Pancreas (tissue), 10 donors: Measurements from ENCODE around the gene DIP2C. TPM values are rescaled to one million over a fixed set of nuclear protein-coding genes. Genes with fewer than 3 reads are reported as not detected.

ENCODE experiments used
- ATAC-seq, 4 donors: fragments of 200-7000 bp; cut with Tn5 transposase; one replicate each; pipeline versions ENCODE4 v1.8.0 to v1.9.1; 2020; ENCODE audit warnings: mild to moderate bottlenecking in 4 of 4, moderate library complexity in 4 of 4
- DNase-seq, 6 donors: peaks; one replicate each; pipeline ENCODE4 v3.0.0-alpha.2; 2020
- FAIRE-seq: peaks from 2 replicates; lab custom pipeline; 2012; peaks lifted over from hg19 to GRCh38; lab: Jason Lieb, UNC
- H3K27ac ChIP-seq, 4 donors: fragments of 200-600 bp; sonication (generic); 1 replicate in 3 of 4; 2 replicates in 1 of 4; pipeline versions ENCODE4 v1.5.0 to v1.8.0; 2020
- H3K27me3 ChIP-seq, 4 donors: fragments of 200-600 bp; one replicate each; pipeline ENCODE4 v1.8.0; 2021
- H3K36me3 ChIP-seq, 3 donors: fragments of 200-600 bp; sonication (generic) in 1 of 3; one replicate each; pipeline versions ENCODE4 v1.5.0 to v1.8.0; 2020 to 2021
- H3K4me1 ChIP-seq, 3 donors: fragments of 200-600 bp; one replicate each; pipeline ENCODE4 v1.8.0; 2021
- H3K4me3 ChIP-seq, 4 donors: fragments of 200-600 bp; sonication (generic) in 2 of 4; one replicate each; pipeline versions ENCODE4 v1.5.0 to v1.8.0; 2020 to 2021
- H3K9me3 ChIP-seq, 4 donors: fragments of 200-600 bp; one replicate each; pipeline ENCODE4 v1.8.0; 2021
- WGBS, 2 donors: extraction: QIAGEN DNeasy Blood & Tissue Kit; methylation state at CpG; one replicate each; pipeline ENCODE4 v1.1.7; 2013; 5-methylcytosine and 5-hydroxymethylcytosine counted together
- intact Hi-C, 3 donors: fragments of 100-400 bp; cut with DNase I; formaldehyde crosslinking; loops; one replicate each; pipeline versions ENCODE4 v1.11.1 to v1.14.2; 2022
- polyA plus RNA-seq, 2 donors: library from polyadenylated mRNA; stranded (reverse); fragments of 200-250 nt; gene quantifications; one replicate each; pipeline ENCODE4 v1.2.3, GENCODE V29; 2013
- total RNA-seq, 6 donors: library from RNA; stranded (reverse); fragmentation: NEBNext Ultra II Directional in 4 of 6; extraction: Animal tissue kit (Norgen Biotek cat#: 25700) in 4 of 6; gene quantifications; one replicate each; pipeline versions ENCODE4 v1.2.1 to v1.2.4, GENCODE V29; 2021 to 2023
- TF ChIP-seq, protein P1 (sequence below), 4 donors: fragments of 200-600 bp; sonication (generic) in 3 of 4; IDR thresholded peaks; one replicate each; pipeline versions ENCODE4 v1.5.0 to v1.8.0; 2021; ENCODE audit warnings: antibody characterized with exemption in 4 of 4
- donor health status: healthy with polysubstance abuse.
- donor health status: DM: no; HTN: no; CAD: no; lungs with moderate emphysema.
- donor health status: DM: no; HTN: no; CAD: no.
- donor health status: control.
- donor health status: control.
- donor health status: Bipolar disorder and iron deficiency.
- donor health status: DM: yes; HTN: yes; CAD: no.
- donor health status: DM: no; HTN: no; CAD: no.
- donor health status: DM: no; HTN: no; CAD: no.
- donor health status: DM: yes; HTN: yes; CAD: no.

DIP2C gene
- total and polyA plus RNA-seq, 8 donors: 4.3 to 11.8 (median 7.3) TPM

DNA sequence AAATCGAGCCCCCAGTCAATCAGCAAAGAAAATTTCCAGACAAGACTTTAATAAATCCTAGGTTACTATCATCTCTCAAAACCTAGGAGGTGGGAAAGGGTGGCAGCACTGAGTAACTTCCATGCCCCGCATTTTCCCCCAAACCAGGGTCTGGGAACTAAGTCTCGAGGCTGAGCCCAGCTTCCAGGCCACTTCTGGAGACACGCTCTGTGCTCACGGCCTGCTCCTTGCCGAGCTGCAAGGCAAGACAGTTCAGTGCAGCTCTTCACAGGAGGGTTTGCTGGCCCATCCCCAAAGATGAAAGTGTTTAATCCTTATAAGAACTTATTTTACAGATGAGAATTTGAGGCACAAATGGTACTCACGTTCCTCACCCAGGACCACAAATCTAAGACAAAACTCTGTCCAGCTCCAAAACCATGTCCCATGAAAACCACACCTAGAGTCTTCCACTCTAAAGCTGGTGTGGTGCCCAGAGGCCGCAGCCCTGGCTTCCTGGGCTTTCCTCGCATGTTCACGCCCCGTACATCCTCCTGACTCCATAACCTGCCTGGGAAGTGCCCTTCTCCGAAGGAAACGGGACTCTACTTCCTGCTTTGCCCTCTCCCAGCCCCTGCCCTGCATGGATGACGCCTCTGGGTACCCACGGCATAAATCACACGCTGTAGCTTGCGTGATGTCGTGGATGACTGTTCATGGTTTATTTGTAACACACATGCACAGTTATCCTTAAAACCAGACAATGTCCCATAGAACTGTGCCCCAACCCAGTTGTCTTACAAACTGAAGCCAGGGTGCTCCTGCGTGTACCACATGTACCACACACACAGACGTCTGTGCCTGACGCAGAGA, 201.2 kb downstream of the DIP2C start:
- FAIRE-seq (no peak), ATAC-seq (no peak), DNase-seq (no peak)
- TF ChIP-seq, protein P1, sequence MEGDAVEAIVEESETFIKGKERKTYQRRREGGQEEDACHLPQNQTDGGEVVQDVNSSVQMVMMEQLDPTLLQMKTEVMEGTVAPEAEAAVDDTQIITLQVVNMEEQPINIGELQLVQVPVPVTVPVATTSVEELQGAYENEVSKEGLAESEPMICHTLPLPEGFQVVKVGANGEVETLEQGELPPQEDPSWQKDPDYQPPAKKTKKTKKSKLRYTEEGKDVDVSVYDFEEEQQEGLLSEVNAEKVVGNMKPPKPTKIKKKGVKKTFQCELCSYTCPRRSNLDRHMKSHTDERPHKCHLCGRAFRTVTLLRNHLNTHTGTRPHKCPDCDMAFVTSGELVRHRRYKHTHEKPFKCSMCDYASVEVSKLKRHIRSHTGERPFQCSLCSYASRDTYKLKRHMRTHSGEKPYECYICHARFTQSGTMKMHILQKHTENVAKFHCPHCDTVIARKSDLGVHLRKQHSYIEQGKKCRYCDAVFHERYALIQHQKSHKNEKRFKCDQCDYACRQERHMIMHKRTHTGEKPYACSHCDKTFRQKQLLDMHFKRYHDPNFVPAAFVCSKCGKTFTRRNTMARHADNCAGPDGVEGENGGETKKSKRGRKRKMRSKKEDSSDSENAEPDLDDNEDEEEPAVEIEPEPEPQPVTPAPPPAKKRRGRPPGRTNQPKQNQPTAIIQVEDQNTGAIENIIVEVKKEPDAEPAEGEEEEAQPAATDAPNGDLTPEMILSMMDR (IDR thresholded peaks at IDR 0.05): no peak
- Histone ChIP-seq H3K36me3 (peaks cover 0 to 7% (median 0%) of the 10 kb centered on the region in 3 donors), H3K4me1 (no peaks in the 10 kb centered on the region), H3K27me3 (no peaks in the 10 kb centered on the region), H3K4me3 (no peak overlapping the region), H3K9me3 (no peaks in the 10 kb centered on the region), H3K27ac (no peak overlapping the region)
- 93% methylated on average over 21 of the region's 21 CpGs for WGBS, 2 donors
- intact Hi-C loops: no loop called here

DNA sequence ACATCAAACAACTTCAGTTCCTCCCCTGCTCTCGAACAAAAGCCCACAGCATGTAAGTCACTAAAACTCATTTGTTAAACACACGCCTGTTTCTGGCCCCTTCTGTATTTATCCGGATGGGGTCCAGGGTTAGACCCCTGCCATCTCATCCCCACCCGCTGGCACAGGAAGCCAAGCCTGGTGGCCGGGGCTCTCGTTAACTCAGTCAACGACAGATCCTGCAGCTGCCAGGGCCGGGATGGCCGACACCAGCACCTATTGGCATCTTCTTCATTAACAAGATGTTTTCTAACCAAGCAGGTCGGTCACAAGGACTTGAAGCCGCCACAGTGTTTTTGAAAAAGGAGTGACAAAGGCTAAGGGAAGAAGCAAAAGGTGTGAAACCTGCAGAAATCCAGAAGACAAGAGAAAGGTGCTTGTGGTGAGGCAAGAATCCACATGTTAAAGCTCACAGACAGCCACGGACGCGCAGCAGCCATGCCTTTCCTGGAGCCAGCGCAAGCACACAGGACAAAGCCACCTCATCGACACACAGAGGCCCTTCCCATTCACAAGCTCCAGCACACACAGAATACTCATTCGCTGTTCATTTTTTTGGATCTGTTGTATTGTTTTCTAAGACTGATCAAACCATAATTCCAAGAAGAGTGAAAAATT, 202.7 kb downstream of the DIP2C start:
- WGBS, 2 donors: 95 to 97% methylated on average over 17 of the region's 17 CpGs
- Histone ChIP-seq H3K9me3 (no peaks in the 10 kb centered on the region), H3K36me3 (peaks cover 0 to 10% (median 0%) of the 10 kb centered on the region in 3 donors), H3K4me1 (no peaks in the 10 kb centered on the region), H3K4me3 (no peak overlapping the region), H3K27ac (no peak overlapping the region), H3K27me3 (no peaks in the 10 kb centered on the region)
- intact Hi-C loops: no loop called here
- FAIRE-seq (no peak), DNase-seq (no peak), ATAC-seq (no peak)
- TF ChIP-seq, protein P1 (IDR thresholded peaks at IDR 0.05): no peak

DNA sequence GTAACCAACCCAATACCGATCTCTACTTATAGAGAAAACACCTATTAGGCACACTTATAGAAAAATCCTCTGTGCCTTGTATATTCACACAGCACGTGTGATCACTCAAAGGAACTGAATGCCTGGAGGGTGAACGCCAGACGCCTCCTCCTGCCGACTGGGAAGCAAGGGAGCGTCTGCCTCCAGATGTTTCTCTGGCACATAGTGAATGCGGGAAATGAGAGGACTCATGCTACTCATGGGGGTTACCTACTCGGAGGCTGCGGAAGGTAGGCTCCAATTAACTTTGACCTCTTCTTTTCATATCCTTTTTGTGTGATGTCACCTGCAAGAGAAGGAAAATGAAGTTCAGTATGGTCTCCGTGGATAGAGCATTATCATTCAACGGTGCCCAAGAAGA, 203.3 kb downstream of the DIP2C start:
- H3K4me3 ChIP-seq: no peak overlapping the region
- WGBS, 2 donors: 78 to 79% methylated on average over 11 of the region's 11 CpGs
- no peaks in the 10 kb centered on the region for H3K27me3 ChIP-seq
- ATAC-seq (no peak), FAIRE-seq (no peak), DNase-seq (no peak)
- peaks cover 0 to 1% (median 0%) of the 10 kb centered on the region in 3 donors for H3K4me1 ChIP-seq
- no peak overlapping the region for H3K27ac ChIP-seq
- peaks cover 0 to 10% (median 0%) of the 10 kb centered on the region in 3 donors for H3K36me3 ChIP-seq
- intact Hi-C loops: no loop called here
- H3K9me3 ChIP-seq: no peaks in the 10 kb centered on the region
- TF ChIP-seq, protein P1 (IDR thresholded peaks at IDR 0.05): no peak

DNA sequence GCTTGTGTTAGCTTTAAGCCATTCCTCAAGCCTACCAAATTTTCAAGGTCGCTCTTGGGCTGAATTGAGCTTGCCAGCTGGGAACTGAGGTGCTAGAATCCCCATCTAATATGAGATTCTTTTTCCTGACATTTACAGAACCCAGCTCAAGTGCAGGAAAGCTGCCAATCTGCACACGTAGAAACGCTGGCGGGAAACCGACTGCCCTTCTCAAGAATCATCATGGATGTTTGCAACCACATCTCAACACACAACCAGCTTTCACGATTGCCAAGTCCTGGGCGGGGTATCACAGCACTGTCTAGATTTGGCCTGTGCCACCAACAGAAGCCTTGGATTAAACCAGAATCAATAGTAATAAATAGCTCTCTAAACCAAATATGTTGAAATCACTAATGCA, 203.7 kb downstream of the DIP2C start:
- intact Hi-C loops: no loop called here
- DNase-seq: no peak
- H3K9me3 ChIP-seq: no peaks in the 10 kb centered on the region
- TF ChIP-seq, protein P1 (IDR thresholded peaks at IDR 0.05): no peak
- no peak for FAIRE-seq
- peaks cover 0 to 10% (median 0%) of the 10 kb centered on the region in 3 donors for H3K36me3 ChIP-seq
- H3K4me3 ChIP-seq: no peak overlapping the region
- H3K27me3 ChIP-seq: no peaks in the 10 kb centered on the region
- ATAC-seq: no peak
- 39 to 56% methylated on average over 7 of the region's 7 CpGs for WGBS, 2 donors
- no peak overlapping the region for H3K27ac ChIP-seq
- peaks cover 0 to 5% (median 0%) of the 10 kb centered on the region in 3 donors for H3K4me1 ChIP-seq
